ENCODE data around the gene MPLKIP.

GRCh38 chr7:40092182-40092581 lies 42.2 kb downstream of the MPLKIP start:
- no peak for TF ChIP-seq CTCF (conservative IDR thresholded peaks at IDR 0.05; ENCODE audit: low read length)
- TF ChIP-seq EZH2phosphoT487 (IDR thresholded peaks at IDR 0.05; ENCODE audit: borderline replicate concordance): no peak
